ES-I3 (cell line): Measurements from ENCODE around the gene DNAJC2.

ENCODE experiments used
- H3K36me3 ChIP-seq: 2 replicates; pipeline ENCODE4 v1.6.1; 2013; ENCODE audit warnings: mild to moderate bottlenecking, low read length, control low read depth, moderate library complexity; ENCODE audit not compliant: insufficient read depth
- H3K4me1 ChIP-seq: 2 replicates; pipeline ENCODE4 v1.6.1; 2013; ENCODE audit warnings: mild to moderate bottlenecking, control low read depth, low read length; ENCODE audit not compliant: insufficient read depth
- H3K9ac ChIP-seq: 2 replicates; pipeline ENCODE4 v1.6.1; 2013; ENCODE audit warnings: low read depth, mild to moderate bottlenecking, low read length, moderate library complexity
- H3K9me3 ChIP-seq: 2 replicates; pipeline ENCODE4 v1.6.1; 2013; ENCODE audit warnings: mild to moderate bottlenecking, low read length, moderate library complexity; ENCODE audit not compliant: control insufficient read depth, insufficient read depth

The DNAJC2 gene

DNA sequence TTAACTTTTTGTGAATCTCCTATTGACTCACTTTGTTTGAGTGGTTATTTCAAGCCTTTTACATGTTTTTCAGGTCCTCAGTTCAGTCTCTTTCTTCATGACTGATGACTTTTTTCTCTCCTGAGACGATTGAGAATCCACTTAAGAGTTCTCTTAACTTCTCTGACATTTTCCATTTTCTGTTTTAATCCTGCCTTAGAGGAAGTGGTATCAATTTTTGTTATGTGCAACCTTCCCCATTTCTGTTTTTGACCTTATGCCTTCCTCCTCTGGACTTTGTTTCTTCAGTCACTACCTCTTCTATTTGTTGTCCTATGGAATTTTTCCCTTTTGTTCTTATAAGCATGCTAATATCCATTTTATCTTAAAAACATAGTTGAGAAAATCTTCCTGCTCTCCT is 5.2 kb upstream of the DNAJC2 start:
- no peaks in the 10 kb centered on the region; the same call in 1 of the 2 replicates for H3K36me3 ChIP-seq
- no peaks in the 10 kb centered on the region for H3K4me1 ChIP-seq
- no peak overlapping the region for H3K9ac ChIP-seq
- H3K9me3 ChIP-seq, result no peaks in the 10 kb centered on the region

DNA sequence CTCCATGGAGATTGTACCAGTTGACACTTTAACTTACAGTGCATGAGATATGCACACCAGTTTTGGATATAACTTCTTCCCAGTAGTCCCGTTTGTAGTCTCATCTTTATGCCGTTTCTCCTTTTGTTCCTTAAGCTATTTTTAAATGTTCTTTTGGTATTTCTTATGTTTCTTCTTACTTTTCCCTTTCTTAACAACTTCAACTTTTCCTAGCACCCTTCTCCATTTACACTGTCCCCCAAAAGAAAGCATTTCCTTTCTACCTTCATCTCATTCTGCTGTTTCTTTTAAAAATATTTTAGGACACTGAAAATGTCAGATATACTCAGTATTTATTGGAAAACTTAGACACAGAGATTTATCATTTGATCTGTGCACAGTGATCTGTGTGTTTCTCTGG is 4.4 kb upstream of the DNAJC2 start:
- Histone ChIP-seq H3K4me1 (no peaks in the 10 kb centered on the region), H3K9ac (peak overlapping the region; percentile 95; the same call in 1 of the 2 replicates), H3K9me3 (no peaks in the 10 kb centered on the region), H3K36me3 (no peaks in the 10 kb centered on the region; the same call in 1 of the 2 replicates)

DNA sequence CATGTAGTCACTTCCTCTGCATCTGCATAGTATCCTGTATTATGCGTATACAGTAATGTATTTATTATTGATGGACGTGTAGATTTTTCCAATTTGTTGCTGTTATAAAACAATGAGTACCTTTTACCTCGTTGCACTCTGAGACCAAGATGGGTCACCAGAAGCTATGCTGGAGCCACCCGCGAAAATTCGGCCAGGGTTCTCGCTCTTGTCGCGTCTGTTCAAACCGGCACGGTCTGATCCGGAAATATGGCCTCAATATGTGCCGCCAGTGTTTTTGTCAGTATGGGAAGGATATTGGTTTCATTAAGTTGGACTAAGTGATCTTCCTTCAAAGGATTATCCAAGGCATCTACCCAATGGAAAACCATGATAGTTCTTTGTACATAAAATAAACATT is 3.9 kb upstream of the DNAJC2 start:
- no peaks in the 10 kb centered on the region for H3K9me3 ChIP-seq
- H3K9ac ChIP-seq, result peak overlapping the region; percentile 95; the same call in 1 of the 2 replicates
- no peaks in the 10 kb centered on the region; the same call in 1 of the 2 replicates for H3K36me3 ChIP-seq
- peaks cover 1% of the 10 kb centered on the region; the same call in 1 of the 2 replicates for H3K4me1 ChIP-seq

DNA sequence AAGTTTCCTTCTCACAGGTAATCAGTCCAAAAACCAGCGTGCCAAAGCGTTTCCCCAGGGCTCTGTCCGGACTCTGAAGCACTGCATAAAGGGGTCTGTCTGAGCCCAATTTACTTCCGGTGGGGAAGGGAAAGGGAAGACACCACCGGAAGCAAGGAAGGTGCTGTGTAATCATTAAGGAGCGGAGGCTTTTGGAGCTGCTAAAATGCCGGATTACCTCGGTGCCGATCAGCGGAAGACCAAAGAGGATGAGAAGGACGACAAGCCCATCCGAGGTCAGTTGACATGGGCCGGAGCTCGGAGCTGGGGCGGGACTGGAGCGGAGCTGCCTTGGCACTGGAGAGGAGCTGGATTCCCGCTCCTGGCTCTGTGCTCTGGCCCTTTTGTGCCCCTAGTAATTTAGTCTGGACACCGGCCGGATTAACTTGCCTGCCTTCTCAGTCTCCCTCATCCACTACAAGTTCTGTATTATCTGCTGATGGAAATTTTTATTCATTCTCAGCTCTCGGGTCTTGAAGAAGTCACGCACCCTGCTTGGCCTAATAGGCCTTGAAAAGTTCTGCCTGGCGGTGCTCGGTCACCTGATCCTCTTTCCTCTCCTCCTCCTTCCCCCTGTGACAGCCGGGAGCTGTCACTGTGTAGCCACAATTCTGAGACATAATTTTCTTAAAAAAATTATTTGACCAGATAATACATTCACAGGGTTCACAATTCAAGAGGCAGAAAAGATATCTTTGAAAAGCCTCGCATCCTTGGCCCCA is 3.1 kb upstream of the DNAJC2 start, which contains the start of gene PSMC2:
TSS of gene PSMC2 (plus strand) at position 137 of the 761 bp plus-strand sequence. CDS start at position 206, 69 bp downstream.
- no peaks in the 10 kb centered on the region for H3K9me3 ChIP-seq
- no peaks in the 10 kb centered on the region; the same call in 1 of the 2 replicates for H3K36me3 ChIP-seq
- peak within 1 kb of the TSS; percentile 95 for H3K9ac ChIP-seq
- peaks cover 4% of the 10 kb centered on the region; the same call in 1 of the 2 replicates for H3K4me1 ChIP-seq

DNA sequence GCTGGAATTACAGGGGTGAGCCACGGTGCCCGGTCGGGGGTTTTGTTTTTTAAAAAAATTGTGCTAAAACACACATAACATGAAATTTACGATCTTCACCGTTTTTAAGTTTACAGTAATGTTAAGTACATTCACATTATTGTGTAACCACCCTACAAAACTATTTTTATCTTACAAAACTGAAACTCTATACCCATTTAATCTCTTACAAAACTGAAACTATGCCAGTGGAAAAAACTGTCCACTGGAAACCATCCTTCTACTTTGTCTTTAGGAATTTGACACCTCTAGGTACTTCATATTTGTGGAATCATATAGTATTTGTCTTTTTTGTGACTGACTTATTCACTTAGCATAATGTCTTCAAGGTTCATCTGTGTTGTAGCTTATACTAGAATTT is 1.8 kb upstream of the DNAJC2 start:
- Histone ChIP-seq H3K4me1 (peaks cover 4% of the 10 kb centered on the region; the same call in 1 of the 2 replicates), H3K9me3 (no peaks in the 10 kb centered on the region), H3K9ac (no peak overlapping the region), H3K36me3 (peaks cover 4% of the 10 kb centered on the region; the same call in 1 of the 2 replicates)

DNA sequence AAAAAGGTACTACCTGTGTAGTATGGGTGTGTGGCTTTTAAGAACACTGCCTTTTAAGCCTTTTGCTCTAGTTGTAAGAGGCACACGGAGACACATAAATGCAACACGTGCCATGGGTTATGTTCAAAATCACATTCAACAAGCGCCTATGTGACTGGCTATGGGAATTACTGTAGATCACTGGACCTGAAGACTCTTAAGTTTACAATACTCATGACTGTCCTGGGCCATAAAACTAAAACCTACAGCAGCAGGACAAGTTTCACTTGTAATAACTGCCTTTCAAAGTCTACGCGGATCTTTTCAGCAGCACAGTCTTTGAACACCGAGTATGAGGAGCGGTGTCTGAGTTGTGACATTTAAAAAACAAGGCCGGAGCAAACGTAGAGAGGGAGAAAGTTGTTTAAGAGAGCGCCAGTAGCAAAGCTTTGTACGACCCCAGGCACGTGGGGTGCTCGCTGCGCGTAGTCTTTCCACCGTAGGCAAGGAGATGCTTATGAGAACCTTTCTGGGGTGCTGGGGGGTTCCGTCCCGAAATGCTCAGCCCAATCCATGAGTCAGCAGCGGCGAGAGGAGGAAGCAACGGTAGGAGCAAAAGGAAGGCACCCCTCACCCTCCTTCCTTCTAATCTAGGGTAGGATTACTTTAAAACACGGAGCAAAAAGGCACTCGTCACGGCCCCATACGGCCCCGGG is 662 bp downstream of the DNAJC2 start:
- peaks cover 7% of the 10 kb centered on the region; the same call in 1 of the 2 replicates for H3K36me3 ChIP-seq
- H3K9ac ChIP-seq, result peak overlapping the region; percentile 97
- H3K4me1 ChIP-seq, result peaks cover 4% of the 10 kb centered on the region; the same call in 1 of the 2 replicates
- H3K9me3 ChIP-seq, result no peaks in the 10 kb centered on the region

DNA sequence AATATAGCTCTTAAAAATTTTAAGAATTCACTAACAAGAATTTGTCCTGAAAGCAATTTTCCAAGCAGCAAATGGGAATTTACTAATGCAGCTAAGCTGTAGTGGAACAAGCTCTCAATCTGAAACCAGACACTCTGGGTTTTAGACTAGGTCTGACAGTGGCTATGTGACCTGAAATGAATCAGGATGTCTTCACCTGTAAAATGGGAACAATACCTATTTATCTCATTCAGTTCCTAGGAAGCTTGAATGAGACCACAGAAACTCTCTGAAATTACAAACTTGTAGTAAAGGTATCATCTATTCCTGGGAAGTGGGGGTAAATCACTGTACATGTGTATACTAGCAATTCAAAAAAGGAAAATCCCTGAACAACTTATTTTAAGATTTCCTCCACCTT is 1.2 kb downstream of the DNAJC2 start:
- H3K36me3 ChIP-seq, result peaks cover 7% of the 10 kb centered on the region; the same call in 1 of the 2 replicates
- peaks cover 4% of the 10 kb centered on the region; the same call in 1 of the 2 replicates for H3K4me1 ChIP-seq
- no peaks in the 10 kb centered on the region for H3K9me3 ChIP-seq
- peak overlapping the region; percentile 97 for H3K9ac ChIP-seq

DNA sequence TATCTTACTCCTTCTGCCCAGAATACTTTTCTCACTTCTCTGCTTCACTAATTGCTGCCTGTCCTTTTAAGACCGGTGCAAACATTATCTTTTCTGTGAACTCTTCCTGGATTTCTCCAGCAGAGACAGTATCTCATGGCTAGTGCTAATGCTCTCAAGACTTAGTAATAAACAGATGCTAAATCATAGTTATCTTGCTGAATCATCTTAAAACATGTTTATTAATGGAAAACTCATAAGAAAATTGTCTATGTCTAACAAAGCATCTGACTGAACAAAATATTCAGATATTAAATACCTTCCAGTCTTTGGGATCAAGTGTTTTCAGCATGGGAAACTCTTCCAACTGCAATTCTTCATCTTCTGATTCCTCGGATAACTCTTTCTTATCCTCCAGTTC is 3.1 kb downstream of the DNAJC2 start:
- Histone ChIP-seq H3K9ac (no peak overlapping the region), H3K4me1 (peaks cover 4% of the 10 kb centered on the region; the same call in 1 of the 2 replicates), H3K9me3 (no peaks in the 10 kb centered on the region), H3K36me3 (peaks cover 13% of the 10 kb centered on the region)

DNA sequence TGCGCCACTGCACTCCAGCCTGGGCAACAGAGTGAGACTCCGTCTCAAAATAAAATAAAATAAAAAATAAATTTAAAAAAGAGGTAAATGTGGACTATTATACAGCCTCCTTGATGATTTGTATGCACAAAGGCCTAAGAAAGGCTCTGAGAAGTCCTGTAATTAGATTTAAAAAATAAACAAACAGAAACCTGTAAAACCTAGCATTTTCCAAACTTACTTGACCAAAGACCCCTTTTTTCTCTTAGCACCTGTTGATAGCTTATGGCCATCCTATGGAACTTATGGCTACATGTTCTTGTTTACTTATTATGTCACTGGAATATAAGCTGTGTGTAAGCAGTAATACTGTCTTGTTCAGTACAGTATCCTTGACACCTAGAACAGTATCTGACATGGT is 5.7 kb downstream of the DNAJC2 start:
- Histone ChIP-seq H3K4me1 (peaks cover 4% of the 10 kb centered on the region; the same call in 1 of the 2 replicates), H3K9me3 (no peaks in the 10 kb centered on the region), H3K9ac (no peak overlapping the region), H3K36me3 (peaks cover 19% of the 10 kb centered on the region)

DNA sequence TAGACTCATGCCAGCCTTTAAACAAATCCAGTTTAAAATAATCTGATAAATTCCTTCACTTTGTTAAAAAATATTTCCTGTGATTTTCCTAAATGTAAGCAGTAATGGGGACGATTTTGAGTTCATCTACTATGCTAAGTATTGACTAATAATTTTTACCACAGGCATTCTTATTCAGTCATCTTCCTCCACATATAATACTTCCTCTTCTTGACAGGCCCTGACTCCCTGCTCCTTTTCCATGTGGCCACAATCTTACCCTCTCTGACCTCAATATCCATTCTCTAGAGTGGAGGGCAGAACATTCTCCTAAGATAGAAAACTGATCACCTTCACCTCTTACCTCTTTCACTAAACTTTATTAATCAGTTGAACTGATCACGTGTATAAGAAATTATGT is 7.8 kb downstream of the DNAJC2 start:
- peaks cover 18% of the 10 kb centered on the region for H3K36me3 ChIP-seq

DNA sequence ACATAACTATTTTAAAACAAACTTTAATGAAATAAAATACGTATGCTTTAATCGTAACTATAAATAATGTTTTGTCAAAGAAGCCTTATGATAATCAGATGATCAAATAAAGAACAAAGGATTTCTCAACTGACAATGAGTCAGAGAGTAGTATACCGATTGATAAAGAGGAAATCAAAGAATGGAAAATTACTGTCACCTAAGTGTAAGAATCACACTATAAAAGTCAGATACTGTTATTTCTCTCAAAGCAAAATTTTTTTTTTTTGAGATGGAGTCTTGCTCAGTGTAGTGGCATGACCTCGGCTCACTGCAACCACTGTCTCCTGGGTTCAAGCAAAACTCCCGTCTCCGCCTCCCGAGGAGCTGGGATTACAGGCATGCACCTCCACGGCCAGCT is 18.8 kb downstream of the DNAJC2 start:
- no peaks in the 10 kb centered on the region for H3K4me1 ChIP-seq
- no peak overlapping the region for H3K9ac ChIP-seq
- H3K9me3 ChIP-seq, result no peaks in the 10 kb centered on the region
- H3K36me3 ChIP-seq, result peaks cover 6% of the 10 kb centered on the region

More for the DNA sequence above, 7.8 kb downstream of the DNAJC2 start:
- Histone ChIP-seq H3K9ac (no peak overlapping the region), H3K4me1 (no peaks in the 10 kb centered on the region), H3K9me3 (no peaks in the 10 kb centered on the region)

DNA sequence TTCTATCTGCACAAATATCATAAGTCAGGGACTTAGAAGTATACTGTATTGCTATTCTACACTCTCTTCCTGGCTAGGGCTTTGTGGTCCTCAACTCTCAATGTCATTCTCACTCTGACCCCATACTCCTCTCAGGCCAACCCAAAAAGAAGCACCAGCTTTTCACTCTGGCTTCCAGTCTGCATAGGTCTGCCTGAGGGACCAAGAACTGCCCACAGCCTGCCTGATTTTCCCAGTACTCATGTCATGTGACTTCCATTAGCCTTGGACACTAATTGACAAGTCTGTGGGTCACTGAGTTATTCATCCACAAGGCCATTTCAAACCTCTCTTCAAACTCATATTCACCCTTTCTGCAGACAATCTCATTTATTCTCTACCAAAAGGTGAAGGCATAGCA is 27.6 kb downstream of the DNAJC2 start:
- H3K9me3 ChIP-seq, result no peaks in the 10 kb centered on the region
- no peaks in the 10 kb centered on the region for H3K4me1 ChIP-seq
- H3K9ac ChIP-seq, result no peak overlapping the region
- H3K36me3 ChIP-seq, result peaks cover 33% of the 10 kb centered on the region

DNA sequence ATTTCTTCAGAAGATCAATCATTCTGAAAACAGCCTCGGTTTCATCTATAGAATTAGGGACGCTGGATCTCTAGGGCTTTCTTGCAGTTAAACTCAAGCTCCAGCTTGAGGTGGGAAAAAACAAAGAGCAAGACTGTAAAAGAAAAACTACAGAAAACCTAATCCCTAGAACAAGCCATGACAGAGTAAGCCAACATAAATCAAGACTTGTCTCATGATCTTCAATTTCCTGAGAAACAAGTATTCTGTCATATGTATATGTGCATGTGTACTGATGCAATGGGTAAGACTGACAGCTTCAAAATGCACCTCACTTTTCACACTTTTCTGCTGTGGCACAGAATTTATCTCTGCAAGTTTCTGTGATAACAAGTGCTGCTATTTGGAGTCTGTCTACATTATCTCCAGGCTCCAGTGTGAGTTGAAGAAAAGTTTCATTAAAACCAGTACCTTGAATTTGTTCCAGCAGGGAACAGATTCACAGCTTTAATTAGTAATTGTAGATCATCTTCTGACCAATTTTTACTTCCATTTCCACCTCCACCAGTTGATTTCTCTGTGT is 28.1 kb downstream of the DNAJC2 start:
- no peaks in the 10 kb centered on the region for H3K4me1 ChIP-seq
- no peak overlapping the region for H3K9ac ChIP-seq
- H3K9me3 ChIP-seq, result no peaks in the 10 kb centered on the region
- H3K36me3 ChIP-seq, result peaks cover 33% of the 10 kb centered on the region

DNA sequence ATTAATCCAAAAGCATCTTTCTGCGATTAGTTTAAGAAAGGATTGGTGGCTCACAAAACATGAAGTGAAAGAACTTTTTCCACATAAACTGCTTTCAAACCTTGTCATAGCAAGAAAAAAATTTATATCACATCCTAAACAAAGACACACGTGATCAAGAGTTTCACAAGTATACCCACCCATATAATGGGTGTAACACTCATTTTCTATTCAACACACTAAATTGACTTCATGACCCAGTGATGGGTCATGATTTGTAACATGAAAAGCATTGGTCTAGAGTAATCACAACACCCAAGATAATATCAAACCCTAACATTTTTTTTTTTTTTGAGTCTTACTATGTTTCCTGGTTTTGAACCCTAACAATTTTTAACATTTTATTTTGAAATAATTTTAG is 29.7 kb downstream of the DNAJC2 start:
- H3K9ac ChIP-seq, result no peak overlapping the region
- H3K36me3 ChIP-seq, result peaks cover 47% of the 10 kb centered on the region
- H3K4me1 ChIP-seq, result no peaks in the 10 kb centered on the region
- no peaks in the 10 kb centered on the region for H3K9me3 ChIP-seq
